GM12878 (cell line): Measurements from ENCODE around the gene FAM174A. TPM values are rescaled to one million over a fixed set of nuclear protein-coding genes. Genes with fewer than 3 reads are reported as not detected.

Experiments used
- ATAC-seq: fragments of 200-7000 bp; cut with Tn5 transposase; 3 replicates; pipeline ENCODE4 v1.9.1; 2020; ENCODE audit warnings: mild to moderate bottlenecking, moderate library complexity
- BruUV-seq: library from RNA; stranded (reverse); fragments of 400-500 nt; replicated peaks from 2 replicates; lab custom pipeline; 2021; lab: Mats Ljungman, UMichigan
- CTCF ChIA-PET: fragments of 300-600 bp; sonication (Branson Sonifier 250); formaldehyde crosslinking; extraction: SDS; loops from one replicate; lab custom pipeline; 2021; ENCODE audit warnings: inconsistent platforms; lab: Yijun Ruan, JAX
- POLR2A ChIA-PET: fragments of 350-600 bp; formaldehyde crosslinking; extraction: SDS; loops from one replicate; lab custom pipeline; 2021; ENCODE audit warnings: inconsistent platforms; lab: Charles Lee
- RAD21 ChIA-PET: fragments of 300-600 bp; sonication (Branson Sonifier 250); formaldehyde crosslinking; loops from one replicate; lab custom pipeline; 2023; ENCODE audit warnings: antibody characterized with exemption; ENCODE audit not compliant: unreplicated experiment; lab: Charles Lee
- SMC1A ChIA-PET: fragments of 300-600 bp; sonication (Branson Sonifier 250); formaldehyde crosslinking; loops from one replicate; lab custom pipeline; 2023; ENCODE audit not compliant: unreplicated experiment, uncharacterized antibody; lab: Charles Lee
- DNase-seq: peaks from one replicate; pipeline ENCODE4 v3.0.0-alpha.2; 2011; ENCODE audit warnings: low read depth, low spot score
- FAIRE-seq: peaks from 3 replicates; lab custom pipeline; 2011; peaks lifted over from hg19 to GRCh38; lab: Jason Lieb, UNC
- H2AFZ ChIP-seq: 2 replicates; pipeline ENCODE4 v1.6.0; 2011; ENCODE audit warnings: low read depth, low read length, control low read depth; ENCODE audit not compliant: control insufficient read depth
- H3K27ac ChIP-seq: 2 replicates; pipeline ENCODE4 v1.5.1; 2011; ENCODE audit warnings: control low read depth; ENCODE audit not compliant: control insufficient read depth, insufficient read depth
- H3K27me3 ChIP-seq, 2 experiments: replicated peaks in 1 of 2; 2 replicates each; pipeline versions ENCODE4 v1.6.0 to v1.6.1; 2011; ENCODE audit warnings: low read length in 1 of 2; ENCODE audit not compliant: control insufficient read depth in 2 of 2, insufficient read depth in 2 of 2
- H3K36me3 ChIP-seq, 2 experiments: 2 replicates each; pipeline ENCODE4 v1.5.1; 2011; ENCODE audit warnings: low read length in 1 of 2; ENCODE audit not compliant: control insufficient read depth in 2 of 2, insufficient read depth in 2 of 2
- H3K4me1 ChIP-seq: 2 replicates; pipeline ENCODE4 v1.6.1; 2011; ENCODE audit warnings: mild to moderate bottlenecking, low read length, moderate library complexity, mixed read lengths; ENCODE audit not compliant: control insufficient read depth, insufficient read depth
- H3K4me2 ChIP-seq: 2 replicates; pipeline ENCODE4 v1.6.0; 2011; ENCODE audit warnings: control low read depth; ENCODE audit not compliant: control insufficient read depth, insufficient read depth
- H3K4me3 ChIP-seq: fragments of 200-600 bp; sonication (generic); 2 replicates; pipeline ENCODE4 v1.5.1; 2016
- H3K79me2 ChIP-seq: 2 replicates; pipeline ENCODE4 v1.6.0; 2011; ENCODE audit warnings: low read length; ENCODE audit not compliant: control insufficient read depth, insufficient read depth
- H3K9ac ChIP-seq: 2 replicates; pipeline ENCODE4 v1.8.0; 2011; ENCODE audit warnings: low read length, control low read depth, mixed read lengths; ENCODE audit not compliant: control insufficient read depth, insufficient read depth
- H3K9me3 ChIP-seq: replicated peaks from 3 replicates; pipeline ENCODE4 v1.5.1; 2011; ENCODE audit warnings: mild to moderate bottlenecking, low read length; ENCODE audit not compliant: control insufficient read depth, insufficient read depth
- H4K20me1 ChIP-seq: 2 replicates; pipeline ENCODE4 v1.6.0; 2011; ENCODE audit not compliant: control insufficient read depth, insufficient read depth
- CBFB ChIP-seq: IDR thresholded peaks from 2 replicates; pipeline ENCODE4 v1.6.1; 2016; ENCODE audit warnings: antibody characterized with exemption, low read depth
- CREB1 ChIP-seq: IDR thresholded peaks from 2 replicates; pipeline ENCODE4 v1.6.1; 2012; ENCODE audit warnings: low read depth, mild to moderate bottlenecking, inconsistent platforms
- FOXM1 ChIP-seq: IDR thresholded peaks from 2 replicates; pipeline ENCODE4 v1.6.1; 2012; ENCODE audit warnings: low read depth, mild to moderate bottlenecking, inconsistent platforms, low read length, moderate library complexity
- IRF3 ChIP-seq: fragments of 450-650 bp; IDR thresholded peaks from 2 replicates; pipeline ENCODE4 v1.6.1; 2014; ENCODE audit warnings: mild to moderate bottlenecking
- KLF5 ChIP-seq: fragments of 450-650 bp; IDR thresholded peaks from 2 replicates; pipeline ENCODE4 v1.6.1; 2014; ENCODE audit warnings: mild to moderate bottlenecking; ENCODE audit not compliant: partially characterized antibody
- MTA3 ChIP-seq: IDR thresholded peaks from 2 replicates; pipeline ENCODE4 v1.6.1; 2012; ENCODE audit warnings: low read length, inconsistent platforms, borderline replicate concordance
- POLR2A ChIP-seq: IDR thresholded peaks from 2 replicates; pipeline ENCODE4 v1.6.1; 2011; ENCODE audit warnings: low read depth, mild to moderate bottlenecking, low read length
- POU2F2 ChIP-seq: IDR thresholded peaks from 3 replicates; pipeline ENCODE4 v1.6.1; 2011; ENCODE audit warnings: low read depth, mild to moderate bottlenecking, low read length, borderline replicate concordance
- SMC3 ChIP-seq: IDR thresholded peaks from 2 replicates; pipeline ENCODE4 v1.6.1; 2011; ENCODE audit warnings: low read length, improper control_type of control experiment, borderline replicate concordance
- SPI1 ChIP-seq: IDR thresholded peaks from 2 replicates; pipeline ENCODE4 v1.6.1; 2011; ENCODE audit warnings: low read depth, mild to moderate bottlenecking, low read length, moderate library complexity, borderline replicate concordance; ENCODE audit not compliant: insufficient read depth
- TBL1XR1 ChIP-seq: IDR thresholded peaks from 2 replicates; pipeline ENCODE4 v1.6.1; 2012; ENCODE audit warnings: low read depth, low read length, improper control_type of control experiment
- ZNF207 ChIP-seq: fragments of 450-650 bp; IDR thresholded peaks from 2 replicates; pipeline ENCODE4 v1.6.1; 2014; ENCODE audit warnings: antibody characterized with exemption, mild to moderate bottlenecking, borderline replicate concordance
- in situ Hi-C: fragments of 300-500 bp; cut with MboI; formaldehyde crosslinking; loops from 9 replicates; pipeline ENCODE4 v1.14.3; 2018; ENCODE audit warnings: mixed read lengths
- intact Hi-C: fragments of 100-400 bp; cut with micrococcal nuclease; formaldehyde crosslinking; loops from one replicate; pipeline ENCODE4 v1.14.2; 2022; ENCODE audit not compliant: unreplicated experiment
- polyA plus RNA-seq, 11 experiments: library from polyadenylated mRNA; depleted of rRNA in 4 of 11; unstranded in 6 of 11; stranded (reverse) in 5 of 11; fragments of >200 nt; fragmentation: Nextera tagmentation in 4 of 11; fragmentation: Illumina TruSeq in 1 of 11; extraction: Ambion mirVana in 4 of 11; extraction: Trizol in 1 of 11; gene quantifications; 1 replicate in 1 of 11; 2 replicates in 10 of 11; pipeline versions ENCODE4 v1.2.1 to v1.2.3, GENCODE V29; 2011 to 2016; ENCODE audit warnings: inconsistent platforms in 2 of 11, missing spikeins in 2 of 11, low read depth in 1 of 11
- total RNA-seq, 4 experiments: library from RNA; depleted of rRNA in 3 of 4; stranded (reverse); fragments of >200 nt in 3 of 4; fragmentation: Illumina TruSeq in 1 of 4; extraction: Trizol in 1 of 4; gene quantifications; 2 replicates each; pipeline versions ENCODE4 v1.2.1 to v1.2.3, GENCODE V29; 2013 to 2021
- TF ChIP-seq, protein P1 (sequence below): fragments of 150-350 bp; IDR thresholded peaks from 2 replicates; pipeline ENCODE4 v1.6.1; 2016; ENCODE audit warnings: low read depth, low read length
- TF ChIP-seq, protein P2 (sequence below): IDR thresholded peaks from 2 replicates; pipeline ENCODE4 v1.6.1; 2011; ENCODE audit warnings: low read depth, mild to moderate bottlenecking, low read length, moderate library complexity, borderline replicate concordance; ENCODE audit errors: extremely low read depth
- TF ChIP-seq, protein P3 (sequence below): fragments of 450-650 bp; IDR thresholded peaks from 2 replicates; pipeline ENCODE4 v1.6.1; 2016; ENCODE audit warnings: mild to moderate bottlenecking

Gene FAM174A
- total and polyA plus RNA-seq, 10 of the 15 experiments (the other 5 are each of a cell fraction or from before 2014, with no cell fraction given) = 1.4 to 12.1 (median 6.0) TPM

GRCh38 chr5:100553209-100553608 is 18.0 kb downstream of the FAM174A start:
- H2AFZ ChIP-seq = no peak overlapping the region
- H3K9me3 ChIP-seq = no peaks in the 10 kb centered on the region
- no peak overlapping the region for H3K27ac ChIP-seq
- intact Hi-C loops = loop anchor here (5.0 kb wide), 1 partner anchor 349 kb away; the partner anchor contains the start of gene ST8SIA4
- in situ Hi-C loops = no loop called here
- no TSS peak for BruUV-seq
- no peaks in the 10 kb centered on the region for H3K27me3 ChIP-seq
- peaks cover 8% of the 10 kb centered on the region for H3K4me1 ChIP-seq
- H4K20me1 ChIP-seq = no peaks in the 10 kb centered on the region
- ChIA-PET SMC1A (interaction anchor here (0.5 to 2.0 kb wide), 4 partner anchors 12 to 36 kb away, joined by 3 to 5 read pairs (median 3); no protein-coding TSS in a partner anchor), CTCF (interaction anchor here (1.0 to 1.4 kb wide), 2 partner anchors 12 to 566 kb away, joined by 3 to 5 read pairs; no protein-coding TSS in a partner anchor), RAD21 (interaction anchor here (0.6 kb wide), 1 partner anchor 13 kb away, joined by 3 read pairs; no protein-coding TSS in a partner anchor), POLR2A (no interaction called here)
- H3K4me3 ChIP-seq = no peak overlapping the region
- no peak for ATAC-seq
- H3K9ac ChIP-seq = no peak overlapping the region
- no peaks in the 10 kb centered on the region for H3K79me2 ChIP-seq
- DNase-seq = no peak
- no peak for FAIRE-seq
- no peaks in the 10 kb centered on the region for H3K36me3 ChIP-seq
- no peak for TF ChIP-seq TBL1XR1
- TF ChIP-seq, protein P1, sequence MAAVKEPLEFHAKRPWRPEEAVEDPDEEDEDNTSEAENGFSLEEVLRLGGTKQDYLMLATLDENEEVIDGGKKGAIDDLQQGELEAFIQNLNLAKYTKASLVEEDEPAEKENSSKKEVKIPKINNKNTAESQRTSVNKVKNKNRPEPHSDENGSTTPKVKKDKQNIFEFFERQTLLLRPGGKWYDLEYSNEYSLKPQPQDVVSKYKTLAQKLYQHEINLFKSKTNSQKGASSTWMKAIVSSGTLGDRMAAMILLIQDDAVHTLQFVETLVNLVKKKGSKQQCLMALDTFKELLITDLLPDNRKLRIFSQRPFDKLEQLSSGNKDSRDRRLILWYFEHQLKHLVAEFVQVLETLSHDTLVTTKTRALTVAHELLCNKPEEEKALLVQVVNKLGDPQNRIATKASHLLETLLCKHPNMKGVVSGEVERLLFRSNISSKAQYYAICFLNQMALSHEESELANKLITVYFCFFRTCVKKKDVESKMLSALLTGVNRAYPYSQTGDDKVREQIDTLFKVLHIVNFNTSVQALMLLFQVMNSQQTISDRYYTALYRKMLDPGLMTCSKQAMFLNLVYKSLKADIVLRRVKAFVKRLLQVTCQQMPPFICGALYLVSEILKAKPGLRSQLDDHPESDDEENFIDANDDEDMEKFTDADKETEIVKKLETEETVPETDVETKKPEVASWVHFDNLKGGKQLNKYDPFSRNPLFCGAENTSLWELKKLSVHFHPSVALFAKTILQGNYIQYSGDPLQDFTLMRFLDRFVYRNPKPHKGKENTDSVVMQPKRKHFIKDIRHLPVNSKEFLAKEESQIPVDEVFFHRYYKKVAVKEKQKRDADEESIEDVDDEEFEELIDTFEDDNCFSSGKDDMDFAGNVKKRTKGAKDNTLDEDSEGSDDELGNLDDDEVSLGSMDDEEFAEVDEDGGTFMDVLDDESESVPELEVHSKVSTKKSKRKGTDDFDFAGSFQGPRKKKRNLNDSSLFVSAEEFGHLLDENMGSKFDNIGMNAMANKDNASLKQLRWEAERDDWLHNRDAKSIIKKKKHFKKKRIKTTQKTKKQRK = no peak
- TF ChIP-seq ZNF207 = no peak
- no peak for TF ChIP-seq CBFB
- TF ChIP-seq FOXM1 = no peak
- no peak for TF ChIP-seq MTA3
- TF ChIP-seq CREB1 = no peak
- no peak for TF ChIP-seq POU2F2
- TF ChIP-seq SMC3 = no peak
- TF ChIP-seq SPI1 = no peak
- no peak for TF ChIP-seq POLR2A
- TF ChIP-seq, protein P2, sequence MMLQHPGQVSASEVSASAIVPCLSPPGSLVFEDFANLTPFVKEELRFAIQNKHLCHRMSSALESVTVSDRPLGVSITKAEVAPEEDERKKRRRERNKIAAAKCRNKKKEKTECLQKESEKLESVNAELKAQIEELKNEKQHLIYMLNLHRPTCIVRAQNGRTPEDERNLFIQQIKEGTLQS = no peak
- TF ChIP-seq, protein P3, sequence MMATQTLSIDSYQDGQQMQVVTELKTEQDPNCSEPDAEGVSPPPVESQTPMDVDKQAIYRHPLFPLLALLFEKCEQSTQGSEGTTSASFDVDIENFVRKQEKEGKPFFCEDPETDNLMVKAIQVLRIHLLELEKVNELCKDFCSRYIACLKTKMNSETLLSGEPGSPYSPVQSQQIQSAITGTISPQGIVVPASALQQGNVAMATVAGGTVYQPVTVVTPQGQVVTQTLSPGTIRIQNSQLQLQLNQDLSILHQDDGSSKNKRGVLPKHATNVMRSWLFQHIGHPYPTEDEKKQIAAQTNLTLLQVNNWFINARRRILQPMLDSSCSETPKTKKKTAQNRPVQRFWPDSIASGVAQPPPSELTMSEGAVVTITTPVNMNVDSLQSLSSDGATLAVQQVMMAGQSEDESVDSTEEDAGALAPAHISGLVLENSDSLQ = no peak
- TF ChIP-seq KLF5 = no peak
- no peak for TF ChIP-seq IRF3
- no peak overlapping the region for H3K4me2 ChIP-seq
